ENCODE data around the gene LTB.

The LTB gene

DNA sequence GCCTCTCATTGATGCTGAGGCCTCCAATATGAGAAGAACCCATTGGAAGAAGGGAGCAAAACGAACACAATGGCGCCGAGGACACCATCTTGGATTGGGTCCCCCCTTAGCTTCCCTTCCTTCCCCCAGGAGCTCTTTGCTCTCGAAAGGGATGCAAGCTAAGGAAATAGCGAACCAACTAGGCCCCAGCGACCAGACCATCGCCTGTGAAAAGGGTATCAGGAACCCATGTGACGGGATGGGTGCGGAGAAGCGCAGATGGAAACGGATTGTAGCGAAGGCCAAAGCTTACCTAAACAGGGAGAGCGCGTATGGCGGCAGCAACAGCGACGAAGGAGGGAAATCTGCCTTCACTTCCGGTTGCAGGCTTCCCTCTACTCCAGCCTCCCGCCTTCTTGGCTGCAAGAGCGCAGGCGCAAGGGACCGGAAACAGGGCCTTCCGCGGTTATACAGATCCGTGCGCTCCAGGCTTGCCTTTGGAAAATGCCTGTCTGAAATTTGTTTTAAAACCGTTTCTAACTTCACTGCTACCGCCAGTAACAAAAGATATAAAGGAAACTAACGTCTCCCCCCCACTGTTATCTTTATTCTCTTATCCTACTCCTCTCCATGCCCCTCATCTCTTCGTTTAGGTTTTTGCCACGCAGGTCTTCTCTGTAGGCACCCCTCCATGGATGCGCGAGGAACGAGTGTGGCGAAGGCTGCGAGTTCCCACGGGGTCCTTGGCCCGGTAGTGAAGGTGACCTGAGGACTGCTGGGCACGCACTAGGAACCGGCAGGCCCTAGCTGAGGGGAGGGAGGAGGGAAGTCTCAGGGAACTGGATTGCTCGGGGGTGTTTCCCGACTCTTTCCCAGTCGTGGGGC is 40.3 kb downstream of the LTB start, which contains the start of gene DDX39B:
Gene DDX39B (minus strand): TSS at position 346 of the 864 bp plus-strand sequence. CDS start 1,471 bp downstream, outside the sequence.
- Histone ChIP-seq H3K9me3 (no peaks in the 10 kb centered on the region), H3K36me3 (peaks cover 40% of the 10 kb centered on the region), H3K4me1 (no peaks in the 10 kb centered on the region), H3K27me3 (no peaks in the 10 kb centered on the region), H3K4me3 (ENCODE audit: low read depth, low read length) (peak within 1 kb of the TSS; percentile 90)
- DNase-seq: peak; percentile 96
- TF ChIP-seq, protein P1, sequence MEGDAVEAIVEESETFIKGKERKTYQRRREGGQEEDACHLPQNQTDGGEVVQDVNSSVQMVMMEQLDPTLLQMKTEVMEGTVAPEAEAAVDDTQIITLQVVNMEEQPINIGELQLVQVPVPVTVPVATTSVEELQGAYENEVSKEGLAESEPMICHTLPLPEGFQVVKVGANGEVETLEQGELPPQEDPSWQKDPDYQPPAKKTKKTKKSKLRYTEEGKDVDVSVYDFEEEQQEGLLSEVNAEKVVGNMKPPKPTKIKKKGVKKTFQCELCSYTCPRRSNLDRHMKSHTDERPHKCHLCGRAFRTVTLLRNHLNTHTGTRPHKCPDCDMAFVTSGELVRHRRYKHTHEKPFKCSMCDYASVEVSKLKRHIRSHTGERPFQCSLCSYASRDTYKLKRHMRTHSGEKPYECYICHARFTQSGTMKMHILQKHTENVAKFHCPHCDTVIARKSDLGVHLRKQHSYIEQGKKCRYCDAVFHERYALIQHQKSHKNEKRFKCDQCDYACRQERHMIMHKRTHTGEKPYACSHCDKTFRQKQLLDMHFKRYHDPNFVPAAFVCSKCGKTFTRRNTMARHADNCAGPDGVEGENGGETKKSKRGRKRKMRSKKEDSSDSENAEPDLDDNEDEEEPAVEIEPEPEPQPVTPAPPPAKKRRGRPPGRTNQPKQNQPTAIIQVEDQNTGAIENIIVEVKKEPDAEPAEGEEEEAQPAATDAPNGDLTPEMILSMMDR (IDR thresholded peaks at IDR 0.05; ENCODE audit: low read depth, low read length): no peak

DNA sequence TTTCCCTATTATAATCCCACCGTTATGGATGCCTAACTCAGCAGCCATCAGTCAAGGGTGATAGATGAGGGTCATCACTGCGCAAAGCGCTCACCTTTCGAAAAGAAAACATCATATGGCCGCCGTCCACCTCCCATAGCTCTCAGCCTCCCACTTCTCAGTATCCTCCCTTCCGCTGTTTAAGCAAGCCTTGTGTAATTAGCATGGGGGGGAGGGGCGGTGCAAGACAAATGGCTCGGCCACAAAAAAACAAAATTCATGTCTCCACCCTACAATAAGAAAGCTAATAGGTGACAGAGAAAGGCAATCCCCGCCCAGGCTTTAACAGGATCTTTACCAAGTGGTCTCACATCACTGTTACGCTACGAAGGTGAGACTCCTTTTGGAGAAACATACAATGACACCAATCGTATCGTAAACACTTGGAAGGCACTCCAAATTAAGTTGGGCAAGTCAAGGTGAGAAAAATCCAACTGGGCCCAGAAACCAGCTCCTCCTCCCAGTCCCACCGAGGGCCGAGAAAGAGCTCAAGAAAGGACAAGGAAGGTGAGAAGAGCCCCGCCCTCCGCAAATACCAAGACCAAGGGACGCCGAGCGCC is 41.1 kb downstream of the LTB start:
- no peaks in the 10 kb centered on the region for H3K27me3 ChIP-seq
- H3K36me3 ChIP-seq: peaks cover 48% of the 10 kb centered on the region
- peak; percentile 52 for DNase-seq
- peak overlapping the region; percentile 90 for H3K4me3 ChIP-seq (ENCODE audit: low read depth, low read length)
- TF ChIP-seq, protein P1 (IDR thresholded peaks at IDR 0.05; ENCODE audit: low read depth, low read length): no peak
- H3K9me3 ChIP-seq: no peaks in the 10 kb centered on the region
- H3K4me1 ChIP-seq: no peaks in the 10 kb centered on the region

DNA sequence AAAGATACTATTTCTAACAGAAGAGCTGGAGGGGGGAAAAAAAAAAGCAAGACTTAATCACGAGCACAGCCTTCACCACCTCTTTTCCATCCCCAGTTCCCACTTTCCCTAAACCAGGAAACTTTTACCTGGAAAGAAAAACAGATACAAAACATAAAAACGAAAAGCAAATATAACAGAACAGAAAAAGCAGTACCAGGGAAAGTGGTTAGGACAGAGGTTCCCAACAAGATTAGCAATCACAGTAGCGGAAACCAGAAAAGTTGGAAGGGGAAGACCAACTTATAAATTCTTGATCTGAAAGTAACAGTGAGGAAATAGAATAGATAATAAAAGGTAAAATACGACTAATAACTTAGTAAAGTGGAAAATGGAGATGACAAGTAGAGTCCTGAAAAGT is 41.6 kb downstream of the LTB start:
- no peaks in the 10 kb centered on the region for H3K4me1 ChIP-seq
- peak overlapping the region; percentile 90 for H3K4me3 ChIP-seq (ENCODE audit: low read depth, low read length)
- peaks cover 53% of the 10 kb centered on the region for H3K36me3 ChIP-seq
- H3K27me3 ChIP-seq: no peaks in the 10 kb centered on the region
- no peak for DNase-seq
- H3K9me3 ChIP-seq: no peaks in the 10 kb centered on the region
- TF ChIP-seq, protein P1 (IDR thresholded peaks at IDR 0.05; ENCODE audit: low read depth, low read length): no peak

DNA sequence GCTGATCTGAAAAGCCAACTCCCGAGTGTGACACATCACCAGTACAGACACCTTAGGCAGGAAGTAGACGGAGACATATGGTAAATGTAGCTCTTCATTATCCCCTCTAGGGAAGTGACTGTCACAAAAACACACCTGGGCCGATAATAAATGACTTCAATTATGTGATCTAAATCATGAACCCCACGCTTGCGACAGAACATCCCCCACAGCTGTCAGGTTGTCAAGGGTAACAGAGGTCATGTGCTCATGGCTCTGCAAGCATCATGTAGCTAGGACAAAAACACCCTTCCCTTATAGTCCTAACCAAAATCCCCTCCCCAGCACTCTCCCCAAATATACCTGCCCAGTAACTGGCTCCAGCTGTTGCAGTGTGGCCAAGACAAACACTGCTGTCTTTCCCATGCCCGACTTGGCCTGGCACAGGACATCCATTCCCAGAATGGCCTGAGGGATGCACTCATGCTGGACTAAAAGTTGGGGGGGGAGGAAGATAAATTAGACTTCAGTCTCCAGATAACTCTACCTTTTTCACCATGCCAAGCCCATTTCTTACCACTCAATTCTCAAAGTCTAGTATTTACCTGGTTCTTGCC is 43.3 kb downstream of the LTB start:
- peaks cover 70% of the 10 kb centered on the region for H3K36me3 ChIP-seq
- peak overlapping the region; percentile 90 for H3K4me3 ChIP-seq (ENCODE audit: low read depth, low read length)
- DNase-seq: no peak
- H3K4me1 ChIP-seq: no peaks in the 10 kb centered on the region
- H3K9me3 ChIP-seq: no peaks in the 10 kb centered on the region
- TF ChIP-seq, protein P1 (IDR thresholded peaks at IDR 0.05; ENCODE audit: low read depth, low read length): no peak
- no peaks in the 10 kb centered on the region for H3K27me3 ChIP-seq

DNA sequence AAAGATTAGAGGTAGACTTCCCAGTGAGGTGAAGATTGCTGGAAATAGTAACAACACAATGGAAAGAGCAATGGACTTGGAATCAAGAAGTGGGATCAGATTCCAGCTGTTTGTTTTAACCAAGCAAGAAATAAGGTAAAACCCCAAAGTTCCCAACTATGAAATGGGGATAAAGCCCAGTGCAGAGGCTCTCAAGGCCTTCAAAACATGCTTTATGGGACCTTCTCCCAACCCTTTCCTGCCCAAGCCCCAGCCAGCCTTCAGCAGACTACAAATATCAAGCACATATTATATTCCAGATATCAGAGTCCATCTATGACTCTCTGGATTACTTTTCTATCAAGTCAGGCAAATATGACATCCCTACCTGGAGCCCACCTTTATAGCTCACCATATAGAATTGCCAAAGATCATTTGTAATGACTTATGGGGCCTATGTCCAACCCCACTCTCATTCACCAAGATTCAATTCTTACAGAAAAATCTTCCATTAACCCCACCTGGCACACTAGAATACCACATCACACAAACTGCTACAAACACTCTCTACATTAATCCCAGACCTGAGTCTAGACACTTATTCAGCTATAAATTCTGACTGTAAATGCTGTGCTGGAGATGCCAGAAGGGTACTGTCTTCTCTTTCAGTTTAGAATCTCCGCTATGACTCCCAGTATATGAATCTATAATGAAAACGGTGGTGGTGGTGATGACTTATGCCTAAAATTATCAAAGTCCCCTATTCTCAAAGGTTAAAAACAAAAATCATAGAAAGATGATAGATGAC is 46.5 kb downstream of the LTB start:
- Histone ChIP-seq H3K27me3 (no peaks in the 10 kb centered on the region), H3K9me3 (no peaks in the 10 kb centered on the region), H3K36me3 (peaks cover 95% of the 10 kb centered on the region), H3K4me1 (no peaks in the 10 kb centered on the region), H3K4me3 (ENCODE audit: low read depth, low read length) (no peak overlapping the region)
- no peak for DNase-seq
- TF ChIP-seq, protein P1 (IDR thresholded peaks at IDR 0.05; ENCODE audit: low read depth, low read length): no peak

All from BE2C (cell line).